Measurements from ENCODE around the gene DDX18.

DNA sequence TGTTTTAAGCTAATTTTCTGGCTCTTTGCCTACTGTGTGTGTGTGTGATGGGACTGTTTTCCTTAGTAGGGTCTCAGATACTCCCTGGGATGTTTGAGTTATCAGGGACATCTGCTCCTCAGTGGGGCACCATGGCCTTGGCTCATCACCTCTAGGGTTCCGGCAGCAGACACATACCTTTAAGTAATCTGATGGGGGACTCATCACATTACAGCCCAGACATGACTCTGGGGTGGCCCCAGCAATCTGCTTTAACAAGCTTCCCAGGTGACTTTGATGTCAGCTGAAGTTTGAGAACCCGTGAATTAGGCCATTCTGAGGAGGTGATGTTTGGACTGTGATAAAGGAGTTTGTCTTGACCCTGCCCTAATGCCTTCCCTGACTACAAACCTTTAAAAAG is 38.8 kb downstream of the DDX18 start:
- TF ChIP-seq CTCF (IDR thresholded peaks at IDR 0.05 in 8 of 11, conservative IDR thresholded peaks at IDR 0.05 in 3 of 11), result no peak
- TF ChIP-seq POLR2A (IDR thresholded peaks at IDR 0.05), result no peak
